Upper lobe of left lung (tissue), 4 donors: ENCODE results near the gene MIEF1.

Source experiments
- EP300 ChIP-seq, 4 donors: sonication (generic); formaldehyde crosslinking; IDR thresholded peaks; one replicate each; pipeline ENCODE4 v1.5.1; 2017; ENCODE audit warnings: antibody characterized with exemption in 4 of 4, control low read depth in 2 of 4
- POLR2A ChIP-seq, 4 donors: fragments of 450-650 bp; IDR thresholded peaks; one replicate each; pipeline ENCODE4 v1.5.1; 2016 to 2017; ENCODE audit warnings: antibody characterized with exemption in 4 of 4, mild to moderate bottlenecking in 2 of 4
- POLR2AphosphoS5 ChIP-seq, 2 donors: sonication (generic); formaldehyde crosslinking; IDR thresholded peaks; one replicate each; pipeline ENCODE4 v1.5.1; 2017; ENCODE audit warnings: antibody characterized with exemption in 2 of 2
- TF ChIP-seq, protein P1 (sequence below), 6 experiments: fragments of 450-650 bp in 4 of 6; fragments of 200-600 bp in 2 of 6; sonication (generic) in 2 of 6; IDR thresholded peaks; one replicate each; pipeline ENCODE4 v1.5.1; 2016 to 2019; ENCODE audit warnings: antibody characterized with exemption in 6 of 6

DNA sequence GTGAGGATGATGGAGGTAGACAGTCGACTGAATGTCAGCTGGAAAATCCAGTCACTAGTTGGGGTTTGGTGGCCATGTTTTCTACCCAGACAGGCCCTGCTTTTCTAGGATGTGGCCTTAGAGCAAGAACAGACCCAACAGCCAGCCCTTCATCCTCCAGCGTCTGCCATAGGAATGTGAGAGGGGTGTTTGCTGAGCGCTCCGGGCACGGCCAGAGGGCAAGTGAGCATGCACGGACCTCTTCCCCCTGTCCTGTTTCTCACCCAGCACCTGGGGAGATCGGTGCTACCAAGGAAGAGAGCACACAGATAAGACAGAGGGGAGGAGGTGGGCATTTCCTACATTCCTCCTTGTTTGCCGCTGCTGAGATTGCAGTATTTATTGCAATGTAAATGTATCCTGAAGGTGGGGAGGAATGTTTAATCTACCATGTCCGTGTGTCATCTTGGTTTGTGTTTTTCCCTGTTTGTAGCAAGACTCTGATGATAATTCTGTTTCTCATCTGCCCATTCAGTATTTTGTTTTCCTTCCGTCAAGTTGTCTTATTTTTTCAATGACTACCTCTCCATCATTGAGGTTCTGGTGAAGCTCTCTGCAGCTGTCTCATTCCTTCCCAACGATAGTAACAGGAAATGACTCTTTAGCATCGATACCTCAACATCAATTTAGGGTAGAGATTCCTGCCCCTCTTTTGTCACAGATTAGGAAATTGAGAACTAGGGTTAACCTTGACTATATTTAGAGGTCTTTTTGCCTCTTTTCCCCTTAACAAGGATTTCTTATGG lies 13.4 kb downstream of the MIEF1 start:
- TF ChIP-seq, protein P1, sequence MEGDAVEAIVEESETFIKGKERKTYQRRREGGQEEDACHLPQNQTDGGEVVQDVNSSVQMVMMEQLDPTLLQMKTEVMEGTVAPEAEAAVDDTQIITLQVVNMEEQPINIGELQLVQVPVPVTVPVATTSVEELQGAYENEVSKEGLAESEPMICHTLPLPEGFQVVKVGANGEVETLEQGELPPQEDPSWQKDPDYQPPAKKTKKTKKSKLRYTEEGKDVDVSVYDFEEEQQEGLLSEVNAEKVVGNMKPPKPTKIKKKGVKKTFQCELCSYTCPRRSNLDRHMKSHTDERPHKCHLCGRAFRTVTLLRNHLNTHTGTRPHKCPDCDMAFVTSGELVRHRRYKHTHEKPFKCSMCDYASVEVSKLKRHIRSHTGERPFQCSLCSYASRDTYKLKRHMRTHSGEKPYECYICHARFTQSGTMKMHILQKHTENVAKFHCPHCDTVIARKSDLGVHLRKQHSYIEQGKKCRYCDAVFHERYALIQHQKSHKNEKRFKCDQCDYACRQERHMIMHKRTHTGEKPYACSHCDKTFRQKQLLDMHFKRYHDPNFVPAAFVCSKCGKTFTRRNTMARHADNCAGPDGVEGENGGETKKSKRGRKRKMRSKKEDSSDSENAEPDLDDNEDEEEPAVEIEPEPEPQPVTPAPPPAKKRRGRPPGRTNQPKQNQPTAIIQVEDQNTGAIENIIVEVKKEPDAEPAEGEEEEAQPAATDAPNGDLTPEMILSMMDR (IDR thresholded peaks at IDR 0.05), result no peak
- TF ChIP-seq POLR2A (IDR thresholded peaks at IDR 0.05) (no peak), EP300 (IDR thresholded peaks at IDR 0.05) (no peak), POLR2AphosphoS5 (IDR thresholded peaks at IDR 0.05) (no peak)
